Progenitor cell of endocrine pancreas (in vitro differentiated cells): ENCODE results near the gene MYBPC1. TPM values are rescaled to one million over a fixed set of nuclear protein-coding genes. Genes with fewer than 3 reads are reported as not detected.

Source experiments
- DNase-seq: peaks from one replicate; pipeline ENCODE4 v3.0.0; 2021; ENCODE audit warnings: low spot score; ENCODE audit not compliant: unreplicated experiment
- H3K27ac Mint-ChIP-seq: 2 replicates; pipeline ENCODE4 v1.8.0; 2021; ENCODE audit warnings: mild to moderate bottlenecking, moderate library complexity, mixed read lengths
- H3K27me3 Mint-ChIP-seq: 2 replicates; pipeline ENCODE4 v1.8.0; 2021; ENCODE audit warnings: mixed read lengths
- H3K36me3 Mint-ChIP-seq: 2 replicates; pipeline ENCODE4 v1.8.0; 2022; ENCODE audit warnings: mixed read lengths; ENCODE audit not compliant: insufficient read depth
- H3K4me1 Mint-ChIP-seq: 2 replicates; pipeline ENCODE4 v1.8.0; 2021; ENCODE audit warnings: low read depth, mixed read lengths
- H3K4me3 Mint-ChIP-seq: 2 replicates; pipeline ENCODE4 v1.8.0; 2021; ENCODE audit warnings: low read depth, mild to moderate bottlenecking, moderate library complexity, mixed read lengths
- H3K9me3 Mint-ChIP-seq: 2 replicates; pipeline ENCODE4 v1.8.0; 2021; ENCODE audit warnings: low read depth, mixed read lengths
- total RNA-seq: library from RNA; stranded (reverse); gene quantifications from 2 replicates; pipeline ENCODE4 v1.2.1, GENCODE V29; 2021
- TF ChIP-seq, protein P1 (sequence below): fragments of 200-600 bp; sonication (generic); IDR thresholded peaks from one replicate; pipeline ENCODE4 v1.5.0; 2021; ENCODE audit warnings: antibody characterized with exemption, mild to moderate bottlenecking; ENCODE audit not compliant: unreplicated experiment

The MYBPC1 gene
- total RNA-seq, 1 donor from 2014 or later: not detected

DNA sequence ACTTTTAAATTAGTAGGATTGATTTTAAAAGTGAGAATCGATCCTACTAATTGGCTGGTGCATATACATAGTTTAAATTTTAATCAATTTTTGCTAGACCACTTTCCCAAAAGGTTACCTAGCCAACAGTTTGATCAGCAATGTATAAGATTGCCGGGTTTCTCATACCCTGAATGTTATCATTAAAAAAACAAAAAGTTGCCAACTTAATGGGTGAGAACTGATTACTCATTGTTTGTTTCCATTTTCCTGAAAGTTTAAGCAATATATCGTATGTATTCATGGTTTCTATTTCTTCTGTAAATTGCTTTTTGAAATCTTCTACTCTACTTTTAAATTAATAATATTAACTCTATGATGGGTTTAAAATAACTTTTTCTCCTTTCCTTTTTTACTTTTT is 4.4 kb upstream of the MYBPC1 start:
- no peaks in the 10 kb centered on the region for H3K27me3 Mint-ChIP-seq
- no peak for DNase-seq
- no peak overlapping the region for H3K4me3 Mint-ChIP-seq
- TF ChIP-seq, protein P1, sequence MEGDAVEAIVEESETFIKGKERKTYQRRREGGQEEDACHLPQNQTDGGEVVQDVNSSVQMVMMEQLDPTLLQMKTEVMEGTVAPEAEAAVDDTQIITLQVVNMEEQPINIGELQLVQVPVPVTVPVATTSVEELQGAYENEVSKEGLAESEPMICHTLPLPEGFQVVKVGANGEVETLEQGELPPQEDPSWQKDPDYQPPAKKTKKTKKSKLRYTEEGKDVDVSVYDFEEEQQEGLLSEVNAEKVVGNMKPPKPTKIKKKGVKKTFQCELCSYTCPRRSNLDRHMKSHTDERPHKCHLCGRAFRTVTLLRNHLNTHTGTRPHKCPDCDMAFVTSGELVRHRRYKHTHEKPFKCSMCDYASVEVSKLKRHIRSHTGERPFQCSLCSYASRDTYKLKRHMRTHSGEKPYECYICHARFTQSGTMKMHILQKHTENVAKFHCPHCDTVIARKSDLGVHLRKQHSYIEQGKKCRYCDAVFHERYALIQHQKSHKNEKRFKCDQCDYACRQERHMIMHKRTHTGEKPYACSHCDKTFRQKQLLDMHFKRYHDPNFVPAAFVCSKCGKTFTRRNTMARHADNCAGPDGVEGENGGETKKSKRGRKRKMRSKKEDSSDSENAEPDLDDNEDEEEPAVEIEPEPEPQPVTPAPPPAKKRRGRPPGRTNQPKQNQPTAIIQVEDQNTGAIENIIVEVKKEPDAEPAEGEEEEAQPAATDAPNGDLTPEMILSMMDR: no peak
- H3K27ac Mint-ChIP-seq: no peak overlapping the region
- no peaks in the 10 kb centered on the region for H3K36me3 Mint-ChIP-seq
- H3K4me1 Mint-ChIP-seq: peaks cover 3% of the 10 kb centered on the region
- peaks cover 6% of the 10 kb centered on the region for H3K9me3 Mint-ChIP-seq

DNA sequence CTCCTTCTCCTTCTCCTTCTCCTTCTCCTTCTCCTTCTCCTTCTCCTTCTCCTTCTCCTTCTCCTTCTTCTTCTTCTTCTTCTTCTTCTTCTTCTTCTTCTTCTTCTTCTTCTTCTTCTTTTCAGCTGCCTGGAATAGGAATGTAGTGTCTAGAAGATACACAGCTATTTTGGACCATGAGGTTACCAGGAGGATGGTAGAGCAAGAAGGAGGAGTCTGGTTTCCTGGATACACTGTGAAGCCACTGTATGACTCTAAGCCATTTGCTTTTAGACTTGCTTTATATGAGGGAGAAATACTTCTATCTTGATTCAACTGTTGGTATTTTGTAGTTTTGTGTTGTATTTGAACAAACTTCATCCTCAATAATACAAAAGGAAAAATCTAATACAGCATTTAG is 3.0 kb upstream of the MYBPC1 start:
- TF ChIP-seq, protein P1: no peak
- Mint-ChIP-seq H3K36me3 (no peaks in the 10 kb centered on the region), H3K27ac (no peak overlapping the region), H3K27me3 (no peaks in the 10 kb centered on the region), H3K9me3 (peaks cover 6% of the 10 kb centered on the region), H3K4me3 (no peak overlapping the region), H3K4me1 (peaks cover 6% of the 10 kb centered on the region)
- no peak for DNase-seq

DNA sequence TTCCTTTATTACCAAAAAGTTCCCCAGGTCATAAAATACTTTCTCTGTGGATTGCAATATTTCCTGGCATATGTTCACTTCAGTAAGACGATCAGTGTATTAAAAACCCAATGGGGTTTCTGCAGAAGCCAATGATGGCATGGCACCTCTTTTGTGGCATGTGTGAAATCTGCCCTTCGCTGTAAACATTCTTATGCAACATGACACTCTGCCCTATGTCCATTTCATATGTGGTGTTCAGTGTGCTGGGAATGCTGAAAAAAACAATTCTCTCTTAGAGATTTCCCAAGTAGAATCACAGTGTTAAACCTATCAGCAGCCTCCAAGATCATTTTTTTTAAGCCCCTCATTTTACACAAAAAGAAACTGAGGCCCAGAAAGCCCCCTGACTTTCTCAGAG is 2.3 kb upstream of the MYBPC1 start:
- Mint-ChIP-seq H3K36me3 (no peaks in the 10 kb centered on the region), H3K27ac (no peak overlapping the region), H3K27me3 (no peaks in the 10 kb centered on the region), H3K4me1 (peaks cover 6% of the 10 kb centered on the region), H3K9me3 (peaks cover 5% of the 10 kb centered on the region), H3K4me3 (no peak overlapping the region)
- DNase-seq: no peak
- TF ChIP-seq, protein P1: no peak

DNA sequence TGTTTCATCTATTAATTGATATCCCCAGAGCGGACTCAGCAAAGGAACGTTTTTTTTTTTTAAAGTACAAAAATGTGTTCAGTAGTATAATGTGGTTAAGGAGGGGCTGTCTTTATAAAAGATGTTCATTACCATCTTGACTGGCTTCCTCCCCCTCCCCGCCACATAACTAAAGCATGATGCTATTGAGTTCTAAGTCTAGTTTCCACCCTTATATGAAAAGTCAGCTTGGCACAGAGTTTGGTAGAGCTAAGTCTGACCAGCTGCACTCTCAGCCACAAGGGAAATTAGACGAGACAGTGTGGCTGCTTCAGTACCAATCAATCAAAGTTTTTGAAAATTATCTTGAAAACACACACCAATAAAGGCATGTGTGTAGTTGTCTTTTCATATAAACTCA is 1.9 kb upstream of the MYBPC1 start:
- H3K4me1 Mint-ChIP-seq: peaks cover 6% of the 10 kb centered on the region
- no peaks in the 10 kb centered on the region for H3K36me3 Mint-ChIP-seq
- no peak overlapping the region for H3K4me3 Mint-ChIP-seq
- no peaks in the 10 kb centered on the region for H3K9me3 Mint-ChIP-seq
- no peaks in the 10 kb centered on the region for H3K27me3 Mint-ChIP-seq
- no peak overlapping the region for H3K27ac Mint-ChIP-seq
- TF ChIP-seq, protein P1: no peak
- no peak for DNase-seq

DNA sequence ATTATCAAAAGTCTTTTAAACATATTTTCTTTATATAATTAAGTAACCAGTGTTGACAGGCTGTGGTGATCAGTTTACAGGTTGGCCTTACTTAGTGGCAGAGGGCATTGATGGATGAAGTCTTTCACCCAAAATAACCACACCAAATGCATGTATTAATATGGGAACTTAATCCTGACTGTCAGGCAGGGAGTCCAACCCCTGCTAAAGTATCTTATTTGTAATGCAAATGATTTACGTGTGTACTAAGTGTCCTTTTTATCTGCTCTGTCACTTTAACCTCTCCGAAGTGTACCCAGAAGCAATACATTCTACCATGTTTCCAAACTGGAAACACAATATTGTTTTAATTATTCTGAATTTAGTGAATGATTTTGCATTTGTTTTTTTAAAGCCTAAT is 1.4 kb downstream of the MYBPC1 start:
- H3K27me3 Mint-ChIP-seq: no peaks in the 10 kb centered on the region
- H3K27ac Mint-ChIP-seq: no peak overlapping the region
- TF ChIP-seq, protein P1: no peak
- H3K4me1 Mint-ChIP-seq: peaks cover 23% of the 10 kb centered on the region
- DNase-seq: no peak
- no peaks in the 10 kb centered on the region for H3K36me3 Mint-ChIP-seq
- H3K9me3 Mint-ChIP-seq: no peaks in the 10 kb centered on the region
- no peak overlapping the region for H3K4me3 Mint-ChIP-seq
